PC-9 (cell line): Measurements from ENCODE around the gene POU3F3. TPM values are rescaled to one million over a fixed set of nuclear protein-coding genes. Genes with fewer than 3 reads are reported as not detected.
A peak's percentile ranks its signal among the peaks of the same experiment; 100 is the strongest.

Experiments
- BruUV-seq: library from RNA; stranded (reverse); fragments of 400-500 nt; replicated peaks from 2 replicates; lab custom pipeline; 2021; lab: Mats Ljungman, UMichigan
- CTCF ChIA-PET: fragments of 300-600 bp; sonication (Branson Sonifier 250); formaldehyde crosslinking; loops from one replicate; lab custom pipeline; 2022; ENCODE audit warnings: antibody characterized with exemption; lab: Charles Lee
- POLR2A ChIA-PET: fragments of 300-600 bp; sonication (Branson Sonifier 250); formaldehyde crosslinking; loops from one replicate; lab custom pipeline; 2022; ENCODE audit warnings: antibody characterized with exemption; ENCODE audit not compliant: unreplicated experiment; lab: Charles Lee
- DNase-seq, 2 experiments: peaks; one replicate each; pipeline versions ENCODE4 v3.0.0 to v3.0.0-alpha.2; 2015 to 2022; ENCODE audit warnings: mixed read lengths in 1 of 2
- H2AFZ ChIP-seq: fragments of 200-600 bp; sonication (generic); 2 replicates; pipeline ENCODE4 v1.8.1; 2017; ENCODE audit warnings: antibody characterized with exemption
- H3F3A ChIP-seq: fragments of 200-600 bp; sonication (generic); 2 replicates; pipeline ENCODE4 v1.8.1; 2017; ENCODE audit warnings: antibody characterized with exemption, mild to moderate bottlenecking, low read depth; ENCODE audit not compliant: insufficient read depth
- H3K27ac ChIP-seq: fragments of 200-600 bp; sonication (generic); 2 replicates; pipeline ENCODE4 v1.6.1; 2016; ENCODE audit warnings: mixed run types
- H3K27me3 ChIP-seq: fragments of 200-600 bp; sonication (generic); 2 replicates; pipeline ENCODE4 v1.6.1; 2016; ENCODE audit warnings: low read depth, mixed run types; ENCODE audit not compliant: insufficient read depth
- H3K36me3 ChIP-seq: fragments of 200-600 bp; sonication (generic); 2 replicates; pipeline ENCODE4 v1.6.1; 2016; ENCODE audit warnings: low read depth, mixed run types
- H3K4me1 ChIP-seq: fragments of 200-600 bp; sonication (generic); replicated peaks from 2 replicates; pipeline ENCODE4 v1.6.1; 2016; ENCODE audit warnings: mixed run types; ENCODE audit not compliant: insufficient read depth
- H3K4me2 ChIP-seq: fragments of 200-600 bp; sonication (generic); 2 replicates; pipeline ENCODE4 v1.6.1; 2017; ENCODE audit warnings: mixed run types
- H3K4me3 ChIP-seq: fragments of 200-600 bp; sonication (generic); 2 replicates; pipeline ENCODE4 v1.6.1; 2016; ENCODE audit warnings: mixed run types
- H3K79me2 ChIP-seq: fragments of 200-600 bp; sonication (generic); 2 replicates; pipeline ENCODE4 v1.6.1; 2017; ENCODE audit warnings: low read depth, mixed run types
- H3K9me2 ChIP-seq: fragments of 200-600 bp; sonication (generic); 2 replicates; pipeline ENCODE4 v1.8.1; 2017; ENCODE audit warnings: mild to moderate bottlenecking; ENCODE audit not compliant: insufficient read depth
- H3K9me3 ChIP-seq: fragments of 200-600 bp; sonication (generic); 2 replicates; pipeline ENCODE4 v1.8.1; 2016; ENCODE audit warnings: low read depth; ENCODE audit not compliant: insufficient read depth
- H4K20me1 ChIP-seq: fragments of 200-600 bp; sonication (generic); 2 replicates; pipeline ENCODE4 v1.8.1; 2017; ENCODE audit not compliant: insufficient read depth
- EZH2 ChIP-seq: fragments of 200-600 bp; sonication (generic); IDR thresholded peaks from 2 replicates; pipeline ENCODE4 v1.8.0; 2017; ENCODE audit warnings: antibody characterized with exemption, low read depth
- intact Hi-C: fragments of 100-400 bp; cut with micrococcal nuclease; formaldehyde crosslinking; loops from one replicate; pipeline ENCODE4 v1.10.0; 2022; ENCODE audit not compliant: unreplicated experiment
- total RNA-seq: library from RNA; stranded (reverse); gene quantifications from 2 replicates; pipeline ENCODE4 v1.2.3, GENCODE V29; 2021
- TF ChIP-seq, protein P1 (sequence below): fragments of 200-600 bp; sonication (generic); conservative IDR thresholded peaks from 2 replicates; pipeline ENCODE4 v1.6.1; 2017; ENCODE audit warnings: mixed run types, antibody characterized with exemption, mild to moderate bottlenecking, moderate library complexity

Gene POU3F3
- total RNA-seq, 1 experiment from 2014 or later, result not detected

- Histone ChIP-seq H3K4me1 (no peaks in the 10 kb centered on the region), H3K79me2 (no peaks in the 10 kb centered on the region), H3K36me3 (no peaks in the 10 kb centered on the region), H3K9me3 (no peaks in the 10 kb centered on the region), H3K4me3 (no peak overlapping the region), H3K4me2 (no peak overlapping the region), H3F3A (no peaks in the 10 kb centered on the region), H2AFZ (no peak overlapping the region), H3K27me3 (peaks cover 30% of the 10 kb centered on the region), H3K9me2 (no peaks in the 10 kb centered on the region), H4K20me1 (no peaks in the 10 kb centered on the region), H3K27ac (no peak overlapping the region)
- ChIA-PET CTCF (no interaction called here), POLR2A (no interaction called here)
- no TSS peak for BruUV-seq
- no peak for TF ChIP-seq EZH2
- TF ChIP-seq, protein P1, sequence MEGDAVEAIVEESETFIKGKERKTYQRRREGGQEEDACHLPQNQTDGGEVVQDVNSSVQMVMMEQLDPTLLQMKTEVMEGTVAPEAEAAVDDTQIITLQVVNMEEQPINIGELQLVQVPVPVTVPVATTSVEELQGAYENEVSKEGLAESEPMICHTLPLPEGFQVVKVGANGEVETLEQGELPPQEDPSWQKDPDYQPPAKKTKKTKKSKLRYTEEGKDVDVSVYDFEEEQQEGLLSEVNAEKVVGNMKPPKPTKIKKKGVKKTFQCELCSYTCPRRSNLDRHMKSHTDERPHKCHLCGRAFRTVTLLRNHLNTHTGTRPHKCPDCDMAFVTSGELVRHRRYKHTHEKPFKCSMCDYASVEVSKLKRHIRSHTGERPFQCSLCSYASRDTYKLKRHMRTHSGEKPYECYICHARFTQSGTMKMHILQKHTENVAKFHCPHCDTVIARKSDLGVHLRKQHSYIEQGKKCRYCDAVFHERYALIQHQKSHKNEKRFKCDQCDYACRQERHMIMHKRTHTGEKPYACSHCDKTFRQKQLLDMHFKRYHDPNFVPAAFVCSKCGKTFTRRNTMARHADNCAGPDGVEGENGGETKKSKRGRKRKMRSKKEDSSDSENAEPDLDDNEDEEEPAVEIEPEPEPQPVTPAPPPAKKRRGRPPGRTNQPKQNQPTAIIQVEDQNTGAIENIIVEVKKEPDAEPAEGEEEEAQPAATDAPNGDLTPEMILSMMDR, result no peak
- intact Hi-C loops, result no loop called here
- no peak for DNase-seq
Observed at GRCh38 chr2:104844807-104845551, 8.9 kb upstream of the POU3F3 start.

DNA sequence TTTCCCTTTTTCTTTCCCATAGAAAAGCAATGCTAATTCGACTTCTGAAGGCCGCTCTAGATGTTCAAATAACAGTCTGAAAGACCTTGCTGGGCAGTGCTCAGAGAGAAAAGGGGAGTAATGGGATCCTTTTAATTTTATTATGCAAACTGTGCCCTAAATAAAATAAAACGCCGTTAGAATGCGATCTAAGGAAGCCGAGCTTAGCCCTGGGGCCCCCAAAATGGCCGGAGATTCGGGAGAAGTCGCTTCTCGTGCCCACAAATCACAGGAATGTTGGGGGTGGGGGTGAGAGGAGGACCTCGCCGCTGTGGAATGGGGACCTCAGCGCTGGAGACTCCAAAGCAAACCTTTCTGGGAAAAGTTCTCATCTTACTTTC is 8.4 kb upstream of the POU3F3 start:
- Histone ChIP-seq H3K4me3 (no peak overlapping the region), H3K4me2 (no peak overlapping the region)

GRCh38 chr2:104845946-104846785 is 7.7 kb upstream of the POU3F3 start:
- Histone ChIP-seq H3K4me1 (no peaks in the 10 kb centered on the region), H3K9me2 (no peaks in the 10 kb centered on the region), H3F3A (no peaks in the 10 kb centered on the region), H4K20me1 (no peaks in the 10 kb centered on the region), H3K36me3 (no peaks in the 10 kb centered on the region), H3K4me3 (no peak overlapping the region), H3K79me2 (no peaks in the 10 kb centered on the region), H3K9me3 (no peaks in the 10 kb centered on the region), H2AFZ (peak overlapping the region; percentile 33; the same call in 1 of the 2 replicates), H3K4me2 (no peak overlapping the region), H3K27ac (no peak overlapping the region), H3K27me3 (peaks cover 34% of the 10 kb centered on the region)
- intact Hi-C loops, result no loop called here
- ChIA-PET POLR2A (no interaction called here), CTCF (no interaction called here)
- BruUV-seq, result no TSS peak
- no peak for TF ChIP-seq EZH2
- TF ChIP-seq, protein P1, result no peak
- DNase-seq, result no peak

More for the DNA sequence above, 8.4 kb upstream of the POU3F3 start:
- intact Hi-C loops, result no loop called here
- no peaks in the 10 kb centered on the region for H4K20me1 ChIP-seq
- H3K36me3 ChIP-seq, result no peaks in the 10 kb centered on the region
- H2AFZ ChIP-seq, result no peak overlapping the region
- H3K27me3 ChIP-seq, result peaks cover 34% of the 10 kb centered on the region
- no peaks in the 10 kb centered on the region for H3K9me3 ChIP-seq
- CTCF ChIA-PET, result no interaction called here
- no peaks in the 10 kb centered on the region for H3K4me1 ChIP-seq
- no peaks in the 10 kb centered on the region for H3F3A ChIP-seq
- H3K9me2 ChIP-seq, result no peaks in the 10 kb centered on the region
- TF ChIP-seq, protein P1, result no peak
- TF ChIP-seq EZH2, result no peak
- POLR2A ChIA-PET, result no interaction called here
- no peaks in the 10 kb centered on the region for H3K79me2 ChIP-seq
- no TSS peak for BruUV-seq
- no peak overlapping the region for H3K27ac ChIP-seq
- DNase-seq, result no peak
